Neuron (in vitro differentiated cells): Measurements from ENCODE around the gene PAIP1.
"Not testable (repeated sequence)": the region's sequence is repeated elsewhere in the genome, so short reads cannot be mapped to it uniquely, and the experiment has no call there.

Experiments used
- H2AFZ ChIP-seq: one replicate; pipeline ENCODE4 v1.6.1; 2013; ENCODE audit warnings: low read depth, mild to moderate bottlenecking, inconsistent platforms, low read length, moderate library complexity
- H3K27me3 ChIP-seq: one replicate; pipeline ENCODE4 v1.6.1; 2013; ENCODE audit warnings: low read length; ENCODE audit not compliant: insufficient read depth
- H3K36me3 ChIP-seq: one replicate; pipeline ENCODE4 v1.6.1; 2013; ENCODE audit warnings: low read length; ENCODE audit not compliant: insufficient read depth
- H3K4me1 ChIP-seq: one replicate; pipeline ENCODE4 v1.6.1; 2013; ENCODE audit warnings: low read length; ENCODE audit not compliant: insufficient read depth
- H3K4me3 ChIP-seq: 2 replicates; pipeline ENCODE4 v1.5.1; 2013; ENCODE audit warnings: mild to moderate bottlenecking, low read length, moderate library complexity
- H3K9me3 ChIP-seq: one replicate; pipeline ENCODE4 v1.6.1; 2013; ENCODE audit warnings: low read length

The PAIP1 gene

DNA sequence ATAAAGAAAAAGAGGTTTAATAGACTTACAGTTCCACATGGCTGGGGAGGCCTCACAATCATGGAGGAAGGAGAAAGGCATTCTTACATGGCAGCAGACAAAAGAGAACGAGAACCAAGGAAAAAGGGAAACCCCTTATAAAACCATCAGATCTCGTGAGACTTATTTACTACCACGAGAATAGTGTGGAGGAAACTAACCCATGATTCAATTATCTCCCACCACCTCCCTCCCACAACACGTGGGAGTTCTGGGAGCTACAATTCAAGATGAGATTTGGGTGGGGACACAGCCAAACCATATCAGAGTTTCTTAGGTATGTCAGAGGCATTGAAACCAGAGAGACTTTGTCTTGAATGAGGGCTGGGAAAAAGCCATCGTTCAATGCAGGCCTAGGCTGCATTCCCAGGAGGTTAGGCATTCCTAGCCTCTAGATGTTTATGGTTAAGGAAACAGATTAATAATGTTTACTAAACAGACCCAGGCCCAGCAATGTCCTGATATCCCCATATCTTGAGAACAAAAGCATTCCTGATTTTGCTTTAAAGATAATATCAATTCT, 7.5 kb upstream of the PAIP1 start:
- Histone ChIP-seq H3K4me1 (no peaks in the 10 kb centered on the region), H3K4me3 (no peak overlapping the region), H3K27me3 (no peaks in the 10 kb centered on the region), H3K36me3 (no peaks in the 10 kb centered on the region), H3K9me3 (no peaks in the 10 kb centered on the region), H2AFZ (no peak overlapping the region)

DNA sequence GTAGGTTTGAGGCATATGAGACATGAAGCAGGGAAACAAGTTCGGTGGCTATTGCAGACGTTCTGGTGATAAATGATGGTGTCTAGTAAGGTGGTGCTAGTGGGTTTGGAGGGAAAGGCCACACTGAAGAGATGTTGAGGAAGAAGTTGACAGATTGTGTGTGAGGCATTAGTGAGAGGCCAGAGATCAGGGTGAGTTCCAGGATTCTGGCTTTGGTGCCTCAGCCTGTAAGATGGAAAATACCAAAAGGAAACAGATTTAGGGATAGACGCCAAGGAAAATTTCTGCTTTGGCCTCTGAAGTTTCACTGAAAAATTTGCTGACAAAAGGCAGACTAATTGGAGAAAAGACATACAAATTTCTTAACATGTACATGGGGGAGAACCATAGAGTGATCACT, 6.4 kb upstream of the PAIP1 start:
- no peak overlapping the region for H3K4me3 ChIP-seq
- H3K9me3 ChIP-seq: no peaks in the 10 kb centered on the region
- H2AFZ ChIP-seq: no peak overlapping the region
- H3K4me1 ChIP-seq: no peaks in the 10 kb centered on the region
- H3K36me3 ChIP-seq: no peaks in the 10 kb centered on the region
- H3K27me3 ChIP-seq: no peaks in the 10 kb centered on the region

DNA sequence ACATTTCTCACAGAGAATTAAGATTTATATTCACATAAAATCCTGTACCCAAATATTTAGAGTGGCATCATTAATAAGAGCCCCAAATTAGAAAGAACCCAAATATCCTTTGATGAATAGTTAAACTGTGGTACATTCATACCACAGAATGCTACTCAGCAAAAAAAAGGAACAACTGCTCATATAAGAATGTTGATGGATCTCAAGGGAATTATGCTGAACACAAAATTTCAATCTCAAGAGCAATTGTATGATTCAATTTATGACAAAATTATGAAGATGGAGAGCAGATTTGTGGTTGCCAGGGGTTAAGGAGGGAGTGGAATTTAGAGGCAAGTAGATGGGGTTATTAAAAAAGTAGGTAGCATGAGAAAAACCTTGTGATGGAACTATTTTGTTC, 4.5 kb upstream of the PAIP1 start:
- Histone ChIP-seq H3K27me3 (no peaks in the 10 kb centered on the region), H3K36me3 (no peaks in the 10 kb centered on the region), H2AFZ (no peak overlapping the region), H3K4me3 (no peak overlapping the region), H3K9me3 (no peaks in the 10 kb centered on the region), H3K4me1 (no peaks in the 10 kb centered on the region)

DNA sequence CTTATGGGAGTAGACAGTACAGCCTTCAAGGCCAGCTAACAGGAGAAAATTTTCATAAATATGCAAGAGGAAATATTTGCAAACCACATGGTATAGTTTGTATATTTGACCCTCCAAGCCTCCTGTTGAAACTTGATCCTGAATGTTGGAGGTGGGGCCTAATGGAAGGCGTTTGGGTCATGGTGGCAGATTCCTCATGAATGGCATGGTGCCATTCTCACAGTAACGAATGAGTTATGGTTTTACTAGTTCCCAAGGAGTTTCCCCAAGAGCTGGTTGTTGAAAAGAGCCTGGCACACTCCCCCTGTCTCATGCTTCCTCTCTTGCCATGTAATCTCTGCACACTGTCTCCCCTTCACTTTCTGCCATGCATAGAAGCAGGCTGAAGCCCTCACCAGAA, 3.3 kb upstream of the PAIP1 start:
- Histone ChIP-seq H3K27me3 (no peaks in the 10 kb centered on the region), H3K36me3 (peaks cover 4% of the 10 kb centered on the region), H3K4me1 (peaks cover 5% of the 10 kb centered on the region), H2AFZ (no peak overlapping the region), H3K4me3 (no peak overlapping the region), H3K9me3 (no peaks in the 10 kb centered on the region)

DNA sequence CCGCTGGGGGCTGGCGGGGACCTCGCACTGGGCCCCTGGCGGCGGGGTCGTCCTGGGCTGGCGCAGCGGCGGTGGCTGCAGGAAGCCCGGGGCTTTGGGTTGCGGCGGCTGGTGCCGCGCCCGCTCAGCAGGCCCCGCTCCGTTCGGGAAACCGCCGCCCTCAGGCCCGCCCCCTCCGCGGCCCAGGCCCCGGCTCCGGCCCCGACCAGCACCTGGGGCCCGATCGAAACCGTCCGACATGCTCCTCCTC, 345 bp downstream of the PAIP1 start:
- H2AFZ ChIP-seq: peak overlapping the region; percentile 90
- not testable (repeated sequence) for H3K9me3 ChIP-seq, H3K27me3 ChIP-seq
- peaks cover 40% of the 10 kb centered on the region for H3K36me3 ChIP-seq
- peak overlapping the region; percentile 81 for H3K4me3 ChIP-seq
- H3K4me1 ChIP-seq: peaks cover 27% of the 10 kb centered on the region

DNA sequence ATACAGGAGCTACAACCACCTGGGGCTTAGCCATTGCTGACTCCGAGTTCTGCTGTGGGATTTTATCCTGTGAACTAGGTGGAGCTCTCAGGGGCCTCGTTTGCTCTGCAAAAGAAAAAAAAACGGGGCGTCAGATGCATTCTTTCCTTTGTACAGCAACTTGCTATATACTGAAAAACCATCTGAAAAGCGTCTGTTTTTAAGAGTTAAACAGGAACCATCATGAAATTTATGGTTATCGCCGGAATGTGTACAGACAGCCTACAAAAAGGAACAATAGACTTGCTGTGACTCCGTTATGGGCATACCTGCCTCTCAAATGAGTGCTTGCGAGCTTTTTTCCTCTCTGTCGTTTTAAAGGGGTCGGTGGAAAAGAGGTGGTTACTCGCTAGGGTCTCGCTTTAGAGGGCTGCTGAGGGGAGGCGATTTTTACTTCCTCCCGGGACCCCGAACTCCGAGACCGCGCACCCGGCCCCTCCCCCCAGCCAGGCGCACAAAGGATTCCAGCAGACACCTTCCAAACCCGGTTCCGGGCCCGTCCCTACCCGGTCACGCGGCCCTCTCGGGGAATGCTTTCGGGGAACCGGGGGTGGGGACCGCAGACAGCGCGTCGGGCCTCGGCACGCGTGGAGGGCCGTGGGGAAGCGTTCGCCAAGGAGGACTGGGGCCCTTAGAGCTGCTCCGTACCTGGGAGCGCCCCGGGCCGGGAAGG, 826 bp downstream of the PAIP1 start:
- peak overlapping the region; percentile 90 for H2AFZ ChIP-seq
- H3K4me1 ChIP-seq: peaks cover 27% of the 10 kb centered on the region
- H3K9me3 ChIP-seq: peaks cover 1% of the 10 kb centered on the region
- no peaks in the 10 kb centered on the region for H3K27me3 ChIP-seq
- peaks cover 45% of the 10 kb centered on the region for H3K36me3 ChIP-seq
- peak overlapping the region; percentile 81 for H3K4me3 ChIP-seq

DNA sequence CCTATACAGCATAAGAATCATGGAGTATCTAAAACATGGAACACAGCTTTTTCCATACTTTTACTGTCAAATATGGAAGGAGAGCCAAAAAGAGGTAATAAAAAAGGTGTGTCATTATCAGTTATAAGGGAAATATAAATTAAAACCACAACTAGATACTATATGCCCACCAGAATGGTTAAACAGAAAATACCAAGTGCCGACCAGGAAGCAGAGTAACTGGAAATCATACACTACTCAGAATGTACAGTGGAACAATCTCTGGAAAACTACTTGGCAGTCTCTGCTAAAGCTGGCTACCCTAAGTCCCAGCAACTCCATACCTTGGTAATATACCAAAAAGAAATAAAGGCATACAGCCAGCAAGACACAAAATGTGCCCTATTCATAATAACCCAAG, 2.4 kb downstream of the PAIP1 start:
- Histone ChIP-seq H3K9me3 (peaks cover 1% of the 10 kb centered on the region), H3K36me3 (peaks cover 59% of the 10 kb centered on the region), H3K4me3 (peak overlapping the region; percentile 81), H2AFZ (no peak overlapping the region), H3K27me3 (no peaks in the 10 kb centered on the region), H3K4me1 (peaks cover 27% of the 10 kb centered on the region)

DNA sequence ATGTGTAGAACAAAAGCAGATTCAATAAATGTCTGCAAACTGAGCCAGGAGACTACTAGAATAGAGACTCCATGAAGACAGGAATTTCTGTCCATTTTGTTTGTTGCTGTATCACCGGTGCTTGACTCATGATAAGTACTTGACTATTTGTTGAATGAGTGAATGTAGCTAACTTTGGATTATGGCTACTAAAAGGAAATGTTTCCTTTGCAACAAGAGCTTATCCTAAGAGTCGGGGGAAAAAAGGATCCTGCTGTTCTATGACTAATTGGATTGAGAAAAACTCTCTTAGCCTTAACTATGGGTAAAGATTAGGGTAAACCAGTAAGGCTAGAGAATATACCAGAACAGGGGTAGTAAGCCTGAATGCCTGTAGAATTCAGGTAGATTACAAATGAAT, 3.5 kb downstream of the PAIP1 start:
- H3K4me1 ChIP-seq: peaks cover 27% of the 10 kb centered on the region
- no peak overlapping the region for H3K4me3 ChIP-seq
- H2AFZ ChIP-seq: no peak overlapping the region
- peaks cover 1% of the 10 kb centered on the region for H3K9me3 ChIP-seq
- H3K27me3 ChIP-seq: no peaks in the 10 kb centered on the region
- H3K36me3 ChIP-seq: peaks cover 68% of the 10 kb centered on the region

DNA sequence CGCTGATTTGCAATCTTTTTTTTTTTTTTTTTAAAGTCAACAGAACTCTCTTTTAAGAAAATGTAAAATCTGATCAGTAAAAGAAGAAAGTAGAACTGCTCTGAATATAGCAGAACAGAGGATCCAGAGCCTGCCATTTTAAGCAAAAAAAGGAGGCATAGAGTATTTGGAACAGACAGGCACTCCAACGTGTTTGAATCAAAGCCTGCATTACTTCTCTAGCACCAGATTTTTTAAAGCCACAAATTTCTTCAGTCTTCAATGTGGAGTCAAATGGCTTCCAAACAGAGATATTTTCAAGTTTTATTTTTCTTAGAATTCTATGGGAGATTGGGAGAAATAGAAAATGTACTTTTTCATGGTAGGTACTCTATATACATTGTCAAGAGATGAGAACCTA, 5.1 kb downstream of the PAIP1 start:
- Histone ChIP-seq H2AFZ (no peak overlapping the region), H3K27me3 (no peaks in the 10 kb centered on the region), H3K4me3 (no peak overlapping the region), H3K36me3 (peaks cover 82% of the 10 kb centered on the region), H3K9me3 (peaks cover 1% of the 10 kb centered on the region), H3K4me1 (peaks cover 27% of the 10 kb centered on the region)

DNA sequence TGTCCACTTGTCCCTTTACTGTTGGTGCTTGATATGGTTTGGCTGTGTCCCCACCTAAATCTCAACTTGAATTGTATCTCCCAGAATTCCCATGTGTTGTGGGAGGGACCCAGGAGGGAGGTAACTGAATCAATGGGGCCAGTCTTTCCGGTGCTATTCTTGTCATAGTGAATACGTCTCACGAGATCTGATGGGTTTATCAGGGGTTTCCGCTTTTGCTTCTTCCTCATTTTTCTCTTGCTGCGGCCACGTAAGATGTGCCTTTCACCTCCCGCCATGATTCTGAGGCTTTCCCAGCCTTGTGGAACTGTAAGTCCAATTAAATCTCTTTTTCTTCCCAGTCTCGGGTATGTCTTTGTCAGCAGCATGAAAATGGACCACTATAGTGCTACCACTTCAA, 7.6 kb downstream of the PAIP1 start:
- Histone ChIP-seq H3K36me3 (peaks cover 93% of the 10 kb centered on the region), H3K4me1 (peaks cover 13% of the 10 kb centered on the region)
- H3K9me3 ChIP-seq: not testable (repeated sequence)

DNA sequence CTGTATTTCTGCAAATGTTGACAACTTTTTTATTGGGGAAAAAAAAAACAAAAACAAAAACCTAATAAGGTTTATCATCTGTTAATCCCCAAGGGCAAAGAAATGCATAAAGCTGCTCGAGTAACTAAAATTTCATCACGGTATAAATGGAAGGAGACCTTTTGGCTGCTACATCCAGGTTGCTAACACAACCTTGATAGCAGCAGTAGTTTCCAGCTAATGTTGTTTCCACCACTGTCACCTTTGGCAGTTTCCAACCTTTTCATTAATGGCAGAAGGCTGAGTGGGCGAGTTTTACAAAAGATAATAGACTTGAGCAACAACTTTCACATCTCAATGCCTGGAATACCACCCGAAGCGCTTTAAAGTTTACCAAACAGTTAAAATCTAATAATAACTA, 8.5 kb downstream of the PAIP1 start:
- no peaks in the 10 kb centered on the region for H3K27me3 ChIP-seq
- H3K36me3 ChIP-seq: peaks cover 93% of the 10 kb centered on the region
- no peaks in the 10 kb centered on the region for H3K9me3 ChIP-seq
- H3K4me3 ChIP-seq: no peak overlapping the region
- peaks cover 5% of the 10 kb centered on the region for H3K4me1 ChIP-seq
- H2AFZ ChIP-seq: no peak overlapping the region

More for the DNA sequence above, 7.6 kb downstream of the PAIP1 start:
- H3K4me3 ChIP-seq, H3K27me3 ChIP-seq, H2AFZ ChIP-seq: not testable (repeated sequence)

DNA sequence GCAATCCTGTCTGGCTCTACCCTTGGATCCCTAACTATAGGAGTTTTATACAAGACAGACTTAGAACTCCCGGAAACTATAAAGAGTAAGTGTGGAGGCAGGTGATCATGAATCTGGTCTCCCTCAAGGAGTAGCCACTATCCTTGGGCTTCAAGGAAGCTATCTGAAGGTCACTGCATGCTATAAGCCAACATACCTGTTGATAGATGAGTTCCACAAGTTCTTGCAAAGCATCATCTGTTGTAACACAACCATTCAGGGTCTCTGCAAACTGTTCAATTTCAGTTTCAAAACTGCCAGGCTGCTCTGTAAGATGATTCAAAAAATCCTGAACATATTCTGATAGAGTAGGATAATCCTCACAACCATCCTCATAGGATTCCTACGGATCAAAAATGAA, 9.3 kb downstream of the PAIP1 start:
- H3K9me3 ChIP-seq: no peaks in the 10 kb centered on the region
- H3K36me3 ChIP-seq: peaks cover 93% of the 10 kb centered on the region
- no peaks in the 10 kb centered on the region for H3K4me1 ChIP-seq
- H3K4me3 ChIP-seq: no peak overlapping the region
- H3K27me3 ChIP-seq: no peaks in the 10 kb centered on the region
- H2AFZ ChIP-seq: no peak overlapping the region

DNA sequence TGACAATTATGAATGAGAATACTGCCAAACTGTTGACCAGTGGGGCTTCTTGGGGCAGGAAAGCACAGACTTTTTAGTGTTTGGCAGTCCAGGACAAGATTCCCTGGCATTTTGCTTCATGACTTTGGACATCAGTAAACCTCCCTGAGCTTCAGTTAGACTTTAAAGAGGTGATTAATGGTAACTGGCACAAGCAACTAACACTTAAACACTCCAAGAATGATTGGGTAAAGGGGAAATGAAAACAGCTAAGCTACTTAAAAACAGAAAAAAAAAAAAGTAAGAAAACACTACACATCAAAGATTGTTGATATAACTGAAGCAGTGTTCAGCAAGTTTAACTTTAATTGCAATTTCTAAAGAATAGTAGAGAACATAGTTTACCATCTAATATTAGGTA, 13.4 kb downstream of the PAIP1 start:
- Histone ChIP-seq H2AFZ (no peak overlapping the region), H3K4me1 (no peaks in the 10 kb centered on the region), H3K27me3 (no peaks in the 10 kb centered on the region), H3K36me3 (peaks cover 91% of the 10 kb centered on the region), H3K4me3 (no peak overlapping the region), H3K9me3 (no peaks in the 10 kb centered on the region)

DNA sequence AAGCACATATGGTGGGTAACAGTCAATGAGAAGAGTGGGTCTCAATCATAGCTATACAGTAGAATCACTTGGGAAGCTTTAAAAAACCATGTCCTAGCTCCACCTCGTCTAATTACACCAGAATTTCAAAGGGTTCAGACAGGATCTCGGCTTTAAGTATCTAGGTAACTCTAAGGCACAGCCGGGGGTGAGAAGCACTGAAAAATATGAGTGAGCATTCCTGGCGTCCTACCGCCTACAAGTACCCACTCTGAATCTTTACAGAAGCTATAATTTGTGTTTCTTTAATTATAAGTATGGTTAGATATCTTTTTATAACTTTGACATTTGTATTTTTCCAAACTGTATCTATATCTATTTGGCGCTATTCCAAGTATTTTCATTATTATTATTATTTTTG, 16.1 kb downstream of the PAIP1 start:
- H3K36me3 ChIP-seq: peaks cover 91% of the 10 kb centered on the region
- no peaks in the 10 kb centered on the region for H3K27me3 ChIP-seq
- no peaks in the 10 kb centered on the region for H3K9me3 ChIP-seq

More for the DNA sequence above, 16.1 kb downstream of the PAIP1 start:
- Histone ChIP-seq H3K4me1 (no peaks in the 10 kb centered on the region), H3K4me3 (no peak overlapping the region), H2AFZ (no peak overlapping the region)
